ENCODE measurements around the gene IBA57. TPM values are rescaled to one million over a fixed set of nuclear protein-coding genes. Genes with fewer than 3 reads are reported as not detected.

The IBA57 gene
- total RNA-seq (2014; rRNA removed; shearing (Covaris generic)), result 4.4 and 5.6 TPM in 2 replicates

- peak; percentile 99 to 100 for DNase-seq
- peak within 1 kb of the TSS; percentile 92 for H3K4me3 ChIP-seq
- H3K4me1 ChIP-seq, result peaks cover 13% of the 10 kb centered on the region
Observed at GRCh38 chr1:228165372-228166169, at the start of gene IBA57. Gene IBA57 (plus strand): TSS chr1:228165804. CDS start chr1:228165817, 13 bp downstream.

GRCh38 chr1:228117335-228117734, 48.3 kb upstream of the IBA57 start:
- Histone ChIP-seq H3K4me3 (no peak overlapping the region), H3K27ac (no peak overlapping the region), H3K36me3 (no peaks in the 10 kb centered on the region), H3K4me1 (no peaks in the 10 kb centered on the region), H3K27me3 (no peaks in the 10 kb centered on the region), H3K9me3 (replicated peaks) (peaks cover 4% of the 10 kb centered on the region)
- DNase-seq, result no peak

More at GRCh38 chr1:228165372-228166169, at the start of gene IBA57:
- Histone ChIP-seq H3K36me3 (no peaks in the 10 kb centered on the region), H3K27me3 (no peaks in the 10 kb centered on the region), H3K27ac (peak within 1 kb of the TSS; percentile 79), H3K9me3 (replicated peaks) (no peaks in the 10 kb centered on the region)

- peaks cover 4% of the 10 kb centered on the region; the same call in 1 of the 2 replicates for H3K27me3 ChIP-seq
- H3K4me1 ChIP-seq, result no peaks in the 10 kb centered on the region
- no peak overlapping the region for H3K4me3 ChIP-seq
- no peaks in the 10 kb centered on the region for H3K36me3 ChIP-seq
- H3K27ac ChIP-seq, result no peak overlapping the region
- no peak for DNase-seq
- H3K9me3 ChIP-seq (replicated peaks), result peaks cover 4% of the 10 kb centered on the region
Observed at GRCh38 chr1:228118040-228118439, 47.6 kb upstream of the IBA57 start.

GRCh38 chr1:228120351-228120750, 45.3 kb upstream of the IBA57 start:
- H3K9me3 ChIP-seq (replicated peaks), result peaks cover 4% of the 10 kb centered on the region; the same call in 1 of the 2 replicates
- no peak for DNase-seq
- H3K36me3 ChIP-seq, result no peaks in the 10 kb centered on the region
- H3K27me3 ChIP-seq, result peaks cover 9% of the 10 kb centered on the region; the same call in 1 of the 2 replicates
- no peak overlapping the region for H3K27ac ChIP-seq
- H3K4me3 ChIP-seq, result no peak overlapping the region
- no peaks in the 10 kb centered on the region for H3K4me1 ChIP-seq

GRCh38 chr1:228120857-228121489, 44.6 kb upstream of the IBA57 start:
- no peak for DNase-seq
- Histone ChIP-seq H3K36me3 (no peaks in the 10 kb centered on the region), H3K9me3 (replicated peaks) (peaks cover 4% of the 10 kb centered on the region; the same call in 1 of the 2 replicates), H3K27ac (no peak overlapping the region), H3K4me3 (no peak overlapping the region), H3K4me1 (no peaks in the 10 kb centered on the region), H3K27me3 (peaks cover 9% of the 10 kb centered on the region; the same call in 1 of the 2 replicates)

- peaks cover 12% of the 10 kb centered on the region; the same call in 1 of the 2 replicates for H3K27me3 ChIP-seq
Observed at GRCh38 chr1:228122921-228123441, 42.6 kb upstream of the IBA57 start.

GRCh38 chr1:228123505-228123904, 42.1 kb upstream of the IBA57 start:
- no peaks in the 10 kb centered on the region for H3K36me3 ChIP-seq
- H3K4me1 ChIP-seq, result no peaks in the 10 kb centered on the region
- H3K9me3 ChIP-seq (replicated peaks), result no peaks in the 10 kb centered on the region; the same call in 1 of the 2 replicates
- peaks cover 12% of the 10 kb centered on the region; the same call in 1 of the 2 replicates for H3K27me3 ChIP-seq
- DNase-seq, result no peak
- no peak overlapping the region for H3K4me3 ChIP-seq
- H3K27ac ChIP-seq, result no peak overlapping the region

More at GRCh38 chr1:228122921-228123441, 42.6 kb upstream of the IBA57 start:
- Histone ChIP-seq H3K4me1 (no peaks in the 10 kb centered on the region), H3K4me3 (no peak overlapping the region), H3K36me3 (no peaks in the 10 kb centered on the region), H3K27ac (no peak overlapping the region), H3K9me3 (replicated peaks) (no peaks in the 10 kb centered on the region; the same call in 1 of the 2 replicates)
- DNase-seq, result no peak

- H3K4me1 ChIP-seq, result no peaks in the 10 kb centered on the region
Observed at GRCh38 chr1:228125185-228125584, 40.4 kb upstream of the IBA57 start.

GRCh38 chr1:228131766-228132165, 33.8 kb upstream of the IBA57 start:
- DNase-seq, result no peak
- Histone ChIP-seq H3K4me1 (no peaks in the 10 kb centered on the region), H3K36me3 (no peaks in the 10 kb centered on the region), H3K27ac (no peak overlapping the region), H3K27me3 (no peaks in the 10 kb centered on the region), H3K9me3 (replicated peaks) (no peaks in the 10 kb centered on the region), H3K4me3 (no peak overlapping the region)

More at GRCh38 chr1:228125185-228125584, 40.4 kb upstream of the IBA57 start:
- Histone ChIP-seq H3K27ac (no peak overlapping the region), H3K27me3 (peaks cover 12% of the 10 kb centered on the region; the same call in 1 of the 2 replicates), H3K4me3 (no peak overlapping the region), H3K9me3 (replicated peaks) (no peaks in the 10 kb centered on the region), H3K36me3 (no peaks in the 10 kb centered on the region)
- no peak for DNase-seq

- Histone ChIP-seq H3K36me3 (no peaks in the 10 kb centered on the region), H3K27me3 (no peaks in the 10 kb centered on the region), H3K27ac (no peak overlapping the region), H3K4me3 (no peak overlapping the region), H3K4me1 (no peaks in the 10 kb centered on the region), H3K9me3 (replicated peaks) (no peaks in the 10 kb centered on the region)
- DNase-seq, result no peak
Observed at GRCh38 chr1:228134591-228134990, 31.0 kb upstream of the IBA57 start.

GRCh38 chr1:228136901-228137300, 28.7 kb upstream of the IBA57 start:
- H3K9me3 ChIP-seq (replicated peaks), result no peaks in the 10 kb centered on the region
- no peaks in the 10 kb centered on the region for H3K27me3 ChIP-seq
- peaks cover 10% of the 10 kb centered on the region for H3K4me1 ChIP-seq
- no peak overlapping the region for H3K27ac ChIP-seq
- no peak overlapping the region for H3K4me3 ChIP-seq
- DNase-seq, result no peak
- H3K36me3 ChIP-seq, result no peaks in the 10 kb centered on the region

- H3K36me3 ChIP-seq, result no peaks in the 10 kb centered on the region
- DNase-seq, result no peak
- H3K27ac ChIP-seq, result peak overlapping the region; percentile 6; the same call in 1 of the 2 replicates
- H3K4me1 ChIP-seq, result peaks cover 16% of the 10 kb centered on the region
- peak overlapping the region; percentile 89 for H3K4me3 ChIP-seq
- no peaks in the 10 kb centered on the region for H3K27me3 ChIP-seq
- no peaks in the 10 kb centered on the region for H3K9me3 ChIP-seq (replicated peaks)
Observed at GRCh38 chr1:228139406-228139930, 26.1 kb upstream of the IBA57 start.

- Histone ChIP-seq H3K36me3 (no peaks in the 10 kb centered on the region), H3K27me3 (no peaks in the 10 kb centered on the region), H3K27ac (peak within 1 kb of the TSS; percentile 65), H3K4me1 (peaks cover 16% of the 10 kb centered on the region), H3K9me3 (replicated peaks) (no peaks in the 10 kb centered on the region), H3K4me3 (peak within 1 kb of the TSS; percentile 89)
- DNase-seq, result peak; percentile 99 to 100
Observed at GRCh38 chr1:228139931-228140723, 25.5 kb upstream of the IBA57 start, which contains the start of gene GUK1. Gene GUK1 (plus strand): TSS chr1:228140279. CDS start chr1:228140303, 24 bp downstream.

- no peaks in the 10 kb centered on the region for H3K27me3 ChIP-seq
- no peak for DNase-seq
- peak overlapping the region; percentile 65; the same call in 1 of the 2 replicates for H3K27ac ChIP-seq
- no peaks in the 10 kb centered on the region for H3K36me3 ChIP-seq
- H3K9me3 ChIP-seq (replicated peaks), result no peaks in the 10 kb centered on the region
- peak overlapping the region; percentile 89 for H3K4me3 ChIP-seq
- H3K4me1 ChIP-seq, result peaks cover 16% of the 10 kb centered on the region
Observed at GRCh38 chr1:228140724-228141225, 24.8 kb upstream of the IBA57 start.

All from SJCRH30 (cell line).